ENCODE results near the gene TCF12. TPM values are rescaled to one million over a fixed set of nuclear protein-coding genes. Genes with fewer than 3 reads are reported as not detected.

Gene TCF12
- total and polyA plus RNA-seq, 2 donors (not counting 3 experiments of a cell fraction or from before 2014, with no cell fraction given), result 72.1 to 133 TPM

DNA sequence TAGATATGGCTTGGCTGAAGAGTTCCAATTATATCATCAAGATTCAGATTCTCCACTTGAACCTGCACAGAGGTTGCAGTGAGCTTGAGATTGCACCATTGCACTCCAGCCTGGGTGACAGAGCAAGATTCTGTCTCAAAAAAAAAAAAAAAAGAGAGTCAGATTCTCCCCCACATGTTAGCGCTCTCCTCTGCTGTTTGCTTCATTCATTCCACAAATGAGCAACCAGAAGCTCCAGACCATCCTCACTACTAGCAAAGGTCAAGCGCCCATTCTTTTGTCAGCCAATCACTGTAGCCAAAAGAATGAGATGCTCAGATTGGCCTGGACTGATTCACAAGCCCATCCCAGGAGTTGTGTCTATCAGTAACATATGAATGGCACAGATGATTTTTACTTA lies 28.4 kb upstream of the TCF12 start:
- Histone ChIP-seq H3K27me3 (ENCODE audit: control insufficient read depth in 2 of 2, insufficient read depth in 2 of 2, low read length in 2 of 2) (no peaks in the 10 kb centered on the region), H2AFZ (ENCODE audit: low read depth, low read length) (no peak overlapping the region), H3K9me1 (replicated peaks; ENCODE audit: control insufficient read depth, extremely low read depth, insufficient read depth, low read length) (no peaks in the 10 kb centered on the region), H3K27ac (ENCODE audit: insufficient read depth, low read depth, low read length) (no peak overlapping the region), H3K79me2 (ENCODE audit: control insufficient read depth, insufficient read depth, low read length) (no peaks in the 10 kb centered on the region), H3K4me2 (ENCODE audit: insufficient read depth, low read length) (no peak overlapping the region), H4K20me1 (replicated peaks; ENCODE audit: control insufficient read depth, extremely low read depth, insufficient read depth, low read length) (no peaks in the 10 kb centered on the region), H3K9me3 (replicated peaks; ENCODE audit: control insufficient read depth, insufficient read depth, low read length) (no peaks in the 10 kb centered on the region), H3K4me3 (replicated peaks in 1 of 3; ENCODE audit: insufficient read depth in 1 of 3, low read depth in 1 of 3, low read length in 3 of 3) (no peak overlapping the region), H3K4me1 (ENCODE audit: control insufficient read depth, extremely low read depth, insufficient read depth, low read length) (peaks cover 15% of the 10 kb centered on the region), H3K9ac (replicated peaks; ENCODE audit: extremely low read depth, insufficient read depth, low read length) (no peak overlapping the region), H3K36me3 (ENCODE audit: control insufficient read depth in 2 of 2, extremely low read depth in 1 of 2, insufficient read depth in 2 of 2, low read length in 2 of 2) (no peaks in the 10 kb centered on the region)
- no TSS peak for BruUV-seq (replicated peaks)
- no peak for FAIRE-seq
- dilution Hi-C loops (cut with MboI; ENCODE audit: extremely low pct_ligation_motif_present, low sequenced_read_pairs), result no loop called here
- intact Hi-C loops (cut with micrococcal nuclease), result no loop called here
- TF ChIP-seq EZH2 (IDR thresholded peaks at IDR 0.05; ENCODE audit: borderline replicate concordance, low read depth, low read length, severe bottlenecking) (no peak), JUN (IDR thresholded peaks at IDR 0.05; ENCODE audit: borderline replicate concordance, insufficient read depth, insufficient read length, low read depth) (no peak), CTCF (IDR thresholded peaks at IDR 0.05; ENCODE audit: extremely low read depth in 1 of 2, insufficient read depth in 1 of 2, low read depth in 1 of 2, low read length in 2 of 2) (no peak), POLR2AphosphoS5 (IDR thresholded peaks at IDR 0.05; ENCODE audit: insufficient read depth, low read depth, low read length) (no peak), GATA2 (IDR thresholded peaks at IDR 0.05; ENCODE audit: insufficient read depth, insufficient read length, low read depth, low read length) (no peak), POLR2A (IDR thresholded peaks at IDR 0.05; ENCODE audit: low read depth, low read length) (no peak), FOS (IDR thresholded peaks at IDR 0.05; ENCODE audit: borderline replicate concordance, insufficient read depth, low read length) (no peak), MYC (IDR thresholded peaks at IDR 0.05; ENCODE audit: low read depth, low read length) (no peak), MAX (IDR thresholded peaks at IDR 0.05; ENCODE audit: insufficient read depth, insufficient read length) (no peak)
- CTCF ChIA-PET, result interaction anchor here (0.7 to 0.8 kb wide), 2 partner anchors 28 to 68 kb away, joined by 3 read pairs; no protein-coding TSS in a partner anchor
- no peak for DNase-seq (ENCODE audit: low read depth, low spot score)
- POLR2A ChIA-PET, result no interaction called here
